Glomerular endothelial cell (primary cell): ENCODE results near the gene IQGAP2. TPM values are rescaled to one million over a fixed set of nuclear protein-coding genes. Genes with fewer than 3 reads are reported as not detected.

Experiments used
- DNase-seq: peaks from one replicate; pipeline ENCODE4 v3.0.0-alpha.2; 2011; ENCODE audit warnings: low read depth, low spot score; ENCODE audit errors: extremely low read depth
- total RNA-seq: library from RNA; depleted of rRNA; stranded (reverse); fragments of >200 nt; gene quantifications from 2 replicates; pipeline ENCODE4 v1.2.3, GENCODE V29; 2015

Gene IQGAP2
- total RNA-seq, 1 donor from 2014 or later = 3.6 TPM

DNA sequence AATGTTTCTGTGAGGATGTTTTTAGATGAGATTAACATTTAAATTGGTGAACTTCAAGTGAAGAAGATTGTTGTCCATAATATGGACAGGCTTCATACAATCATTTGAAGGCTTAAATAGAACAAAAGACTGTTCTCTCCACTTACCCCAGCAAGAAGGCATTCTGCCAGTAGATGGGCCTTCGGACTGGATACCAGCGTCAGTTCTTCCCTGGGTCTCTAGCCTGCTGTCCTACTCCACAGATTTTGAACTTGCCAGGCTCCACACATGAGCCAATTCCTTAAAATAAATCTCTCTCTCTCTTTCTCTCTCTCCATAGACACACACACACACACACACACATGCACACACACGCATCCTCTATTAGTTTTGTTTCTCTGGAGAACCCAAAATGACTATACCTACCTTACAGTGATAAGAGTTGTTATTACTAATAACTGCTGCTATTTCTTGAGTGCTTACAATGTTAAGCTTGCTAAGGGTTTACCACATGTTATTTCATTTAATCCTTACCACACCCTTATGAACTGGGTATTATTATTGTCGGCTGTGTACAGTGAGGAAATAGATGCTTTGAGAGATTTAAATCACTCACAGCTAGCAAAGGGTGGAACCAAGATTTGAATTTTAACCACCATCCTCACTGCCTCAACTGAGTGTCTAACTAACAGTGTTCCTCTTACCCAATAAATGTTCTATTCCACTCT, 19.8 kb upstream of the IQGAP2 start:
- DNase-seq = no peak

DNA sequence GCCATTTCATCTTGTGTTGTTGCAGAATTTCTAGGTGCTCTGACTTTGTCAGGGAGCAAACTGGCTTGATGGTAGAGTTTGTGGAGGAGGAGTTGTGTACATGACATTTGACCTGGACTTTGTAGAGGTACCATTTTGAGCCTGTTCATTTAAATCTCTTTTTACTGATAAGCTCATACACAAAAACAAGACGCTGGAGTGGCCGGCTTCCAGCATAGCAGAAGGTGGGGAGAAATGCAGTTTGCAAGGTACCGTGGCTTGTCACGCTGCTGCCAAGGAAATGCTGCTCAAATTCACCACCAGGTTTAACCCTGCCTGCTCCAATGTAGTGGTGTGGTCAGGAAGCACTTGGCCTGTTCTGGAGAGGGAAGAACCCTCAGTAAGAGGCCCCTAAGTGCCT, 18.9 kb upstream of the IQGAP2 start:
- DNase-seq = no peak

DNA sequence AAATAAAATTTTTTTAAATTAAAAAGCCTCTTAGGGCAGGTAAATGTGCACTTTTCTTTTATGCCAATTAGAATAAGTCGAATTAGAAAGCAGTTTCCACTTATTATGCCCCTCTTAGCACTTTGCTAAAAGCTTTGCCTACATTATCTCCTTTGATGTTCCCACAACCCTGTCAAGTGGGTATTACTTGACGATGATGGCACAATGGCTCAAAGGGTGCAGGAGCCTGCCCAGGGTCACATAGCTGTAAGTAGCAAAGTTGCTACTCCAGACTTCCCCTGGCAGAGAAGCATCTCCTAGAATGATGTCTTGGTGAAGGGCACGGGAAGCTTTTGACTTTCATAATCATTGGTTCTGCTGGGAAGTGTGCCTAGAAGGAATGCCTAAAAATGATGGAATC, 18.4 kb upstream of the IQGAP2 start:
- no peak for DNase-seq

DNA sequence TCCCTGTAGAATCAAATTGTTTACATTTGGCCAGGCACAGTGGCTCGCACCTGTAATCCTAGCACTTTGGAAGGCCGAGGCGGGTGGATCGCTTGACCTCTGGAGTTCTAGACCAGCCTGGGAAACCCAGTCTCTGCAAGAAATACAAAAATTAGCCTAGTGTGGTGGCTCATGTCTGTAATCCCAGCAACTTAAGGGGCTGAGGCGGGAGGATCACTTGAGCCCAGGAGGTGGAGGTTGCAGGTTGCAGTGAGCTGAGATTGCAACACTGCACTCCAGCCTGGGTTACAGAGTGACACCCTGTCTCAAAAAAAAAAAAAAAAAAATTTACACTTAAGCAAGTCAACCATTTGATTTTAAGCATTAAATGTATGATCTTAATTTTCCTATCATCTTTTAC, 17.5 kb upstream of the IQGAP2 start:
- DNase-seq = no peak

DNA sequence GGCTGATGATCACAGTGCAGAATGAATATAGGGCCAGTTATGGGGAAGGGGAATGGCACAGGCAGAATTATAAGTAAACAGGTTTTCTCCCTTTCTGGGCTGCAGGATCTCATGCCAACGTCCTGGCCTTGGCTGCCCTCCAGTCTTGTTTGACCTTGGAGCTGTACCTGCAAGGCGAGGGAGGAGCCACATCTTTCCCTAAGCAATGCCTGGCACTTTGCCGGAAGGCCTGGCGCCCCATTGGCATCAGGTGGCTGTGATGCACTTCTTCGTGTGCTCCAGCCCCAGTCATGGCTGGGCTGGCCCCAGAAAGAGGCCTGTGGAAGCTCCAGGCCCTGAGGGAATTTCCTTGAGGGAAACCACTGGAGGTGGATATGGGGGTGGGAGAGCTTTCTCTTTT, 16.7 kb upstream of the IQGAP2 start:
- DNase-seq = no peak

DNA sequence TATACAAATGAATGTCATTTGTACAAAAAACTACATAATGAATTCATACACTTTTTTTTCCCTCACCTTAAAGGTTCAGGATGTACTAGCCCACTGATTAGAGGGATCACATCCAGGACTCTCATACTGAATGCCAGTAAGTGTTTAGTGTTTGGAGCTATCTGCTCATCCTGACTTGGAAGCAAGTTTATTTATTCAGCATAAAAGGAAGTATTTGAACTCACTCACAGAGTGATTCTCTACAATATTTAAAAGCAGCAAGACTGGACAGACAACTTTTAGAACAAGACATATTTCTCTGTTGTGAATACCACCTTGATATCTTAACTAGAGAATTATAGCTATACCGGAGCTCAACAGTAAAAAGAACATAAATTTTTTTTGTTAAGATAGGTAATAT, 14.8 kb upstream of the IQGAP2 start:
- no peak for DNase-seq

DNA sequence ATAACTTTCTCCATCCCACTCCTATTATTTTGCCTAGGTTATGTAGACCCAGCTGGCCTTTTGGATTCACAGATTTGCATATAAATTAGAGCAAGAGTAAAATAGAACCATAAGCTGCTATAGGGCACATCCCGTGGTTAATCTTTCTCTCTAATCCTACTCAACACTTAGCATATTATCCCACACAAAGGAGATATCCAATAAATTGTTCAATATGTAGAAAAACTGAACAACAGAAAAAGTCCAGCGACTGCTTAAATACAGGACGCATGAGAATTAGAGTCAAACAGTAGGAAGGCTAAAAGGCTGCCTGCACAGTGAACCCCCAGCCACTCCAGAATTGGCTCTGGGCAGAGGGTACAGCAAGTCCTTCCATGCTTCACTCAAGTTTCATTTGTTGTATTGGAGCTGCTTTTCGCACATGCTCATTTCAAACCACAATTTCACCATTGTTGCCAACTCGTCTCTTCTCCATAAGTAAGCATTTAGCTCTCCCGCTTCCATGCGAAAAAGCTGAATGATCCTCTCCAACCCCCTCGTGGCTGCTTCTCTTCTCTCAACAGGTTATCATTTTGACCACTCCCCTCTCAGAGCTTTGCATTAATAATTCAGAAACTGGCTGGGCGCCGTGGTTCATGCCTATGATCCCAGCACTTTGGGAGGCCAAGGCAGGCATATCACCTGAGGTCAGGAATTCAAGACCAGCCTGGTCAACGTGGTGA, 14.1 kb upstream of the IQGAP2 start:
- no peak for DNase-seq

DNA sequence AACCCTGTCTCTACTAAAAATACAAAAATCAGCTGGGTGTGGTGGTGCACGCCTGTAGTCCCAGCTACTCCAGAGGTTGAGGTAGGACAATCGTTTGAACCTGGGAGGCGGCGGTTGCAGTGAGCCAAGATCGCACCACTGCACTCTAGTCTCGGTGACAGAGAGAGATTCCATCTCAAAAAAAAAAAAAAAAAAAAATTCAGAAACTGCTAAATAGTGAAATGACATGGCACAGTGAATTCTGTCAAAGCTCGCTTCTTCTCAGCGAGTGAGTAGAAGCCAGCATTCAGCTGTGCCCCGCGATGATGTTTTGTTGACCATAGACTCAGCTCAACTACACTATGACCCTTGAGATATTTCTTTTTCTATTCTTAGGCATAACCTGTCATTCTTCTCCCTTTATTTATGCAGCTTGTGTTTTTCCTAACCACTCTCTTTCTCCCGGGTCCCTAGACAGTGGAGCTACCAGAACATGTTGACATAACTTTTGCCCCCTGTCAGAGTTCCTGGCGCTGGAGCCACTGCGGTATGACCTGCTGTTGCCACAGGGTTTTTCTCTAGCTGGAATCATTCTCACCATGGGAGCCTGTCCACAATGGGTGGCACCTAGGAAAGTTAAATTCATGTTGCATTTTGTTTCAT, 13.5 kb upstream of the IQGAP2 start:
- DNase-seq = no peak

DNA sequence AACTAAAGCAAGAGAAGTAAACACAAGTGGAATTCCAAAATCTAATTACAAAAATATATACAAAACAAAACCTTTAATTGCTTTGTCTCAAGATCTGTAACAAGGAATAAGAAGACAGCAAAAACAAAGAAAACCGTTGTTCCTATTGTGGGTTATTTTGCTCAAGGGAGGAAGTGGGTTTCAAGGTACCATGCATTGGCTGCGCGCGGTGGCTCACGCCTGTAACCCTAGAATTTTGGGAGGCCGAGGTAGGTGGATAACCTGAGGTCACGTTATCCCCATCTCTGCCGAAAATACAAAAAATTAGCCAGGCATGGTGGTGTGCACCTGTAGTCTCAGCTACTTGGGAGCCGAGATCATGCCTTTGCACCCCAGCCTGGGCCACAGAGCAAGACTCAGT, 12.1 kb upstream of the IQGAP2 start:
- DNase-seq = no peak

DNA sequence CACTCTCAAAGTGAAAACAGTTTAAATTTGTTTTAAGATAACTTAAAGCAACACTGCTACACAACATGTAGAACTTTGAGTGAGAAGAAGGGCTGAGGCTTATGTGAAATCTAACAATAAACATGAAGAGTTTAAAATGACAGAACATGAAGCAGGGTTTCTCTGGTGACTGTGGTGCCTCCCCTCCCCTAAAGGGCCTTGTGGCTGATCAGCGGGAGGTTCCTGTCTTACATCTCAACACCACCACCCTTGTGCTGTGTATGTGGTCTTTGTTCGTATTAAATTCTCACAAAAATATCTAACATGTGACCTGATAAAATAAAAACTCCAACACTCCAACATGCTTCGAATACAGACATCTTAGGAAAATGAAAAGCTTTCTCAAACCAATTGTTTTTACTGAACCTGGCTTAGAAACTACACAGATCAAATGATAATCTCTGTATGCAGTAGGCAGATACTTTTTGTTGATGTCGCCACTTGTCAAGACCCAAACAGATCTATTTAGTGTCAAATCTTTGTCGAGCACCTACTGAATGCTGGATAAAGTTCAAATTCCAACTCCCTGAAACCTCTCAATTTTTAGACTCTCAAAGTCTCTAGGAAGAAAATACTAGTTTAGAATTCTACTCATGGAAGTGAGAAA, 9.9 kb upstream of the IQGAP2 start:
- DNase-seq = no peak

DNA sequence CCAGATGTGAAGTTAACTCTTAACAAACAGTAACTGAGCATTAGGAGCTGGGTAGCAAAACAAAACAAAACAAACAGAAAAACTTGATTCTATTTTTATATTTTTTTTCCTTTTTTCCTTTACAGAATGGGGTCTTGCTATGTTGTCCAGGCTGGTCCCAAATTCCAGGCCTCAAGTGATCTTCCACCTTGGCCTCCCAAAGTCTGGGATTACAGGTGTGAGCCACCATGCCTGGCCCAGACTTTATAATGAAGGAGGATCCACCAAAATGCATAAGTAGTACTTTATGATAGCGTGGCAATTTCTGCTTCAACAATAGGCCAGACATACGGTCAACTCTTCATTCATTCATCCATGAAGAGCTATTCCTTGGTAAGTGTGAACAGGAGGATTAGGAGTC, 5.9 kb upstream of the IQGAP2 start:
- no peak for DNase-seq

DNA sequence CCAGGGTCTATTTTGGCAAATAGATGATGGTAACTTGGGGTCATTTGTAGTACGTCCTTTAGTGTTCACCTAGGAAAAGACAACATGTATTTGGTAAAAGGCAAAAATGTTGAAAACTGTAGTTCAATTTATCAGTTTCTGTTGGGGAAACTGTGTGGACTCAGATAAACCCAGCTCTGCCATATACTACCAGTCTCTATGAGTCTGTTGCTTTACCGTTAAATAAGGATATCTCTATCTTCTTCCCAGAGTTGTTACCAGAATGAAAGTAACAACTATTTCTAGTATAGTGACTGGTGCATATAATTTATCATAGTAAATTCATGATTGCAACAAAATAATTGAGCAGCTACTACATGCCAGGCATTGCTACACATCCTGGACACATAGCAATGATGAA, 3.8 kb upstream of the IQGAP2 start:
- DNase-seq = no peak

DNA sequence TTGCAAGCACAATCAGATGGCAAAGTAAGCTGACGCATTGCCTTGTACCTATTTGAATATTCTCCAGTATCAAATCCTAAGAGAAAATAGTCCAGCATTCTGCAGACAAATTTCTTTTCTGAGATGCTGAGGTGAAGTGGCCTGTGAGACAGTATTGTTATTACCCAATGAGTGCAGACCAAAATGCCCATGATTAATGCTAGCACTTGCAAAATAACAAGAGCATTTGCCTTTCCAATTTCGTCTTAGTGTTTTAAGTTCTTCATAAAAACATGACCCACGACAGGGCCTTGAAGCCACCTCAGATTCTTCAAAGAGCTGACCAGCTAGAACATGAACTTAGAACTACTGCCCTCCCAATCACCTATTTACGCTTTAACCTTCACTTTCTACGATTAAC, 2.6 kb upstream of the IQGAP2 start:
- no peak for DNase-seq

DNA sequence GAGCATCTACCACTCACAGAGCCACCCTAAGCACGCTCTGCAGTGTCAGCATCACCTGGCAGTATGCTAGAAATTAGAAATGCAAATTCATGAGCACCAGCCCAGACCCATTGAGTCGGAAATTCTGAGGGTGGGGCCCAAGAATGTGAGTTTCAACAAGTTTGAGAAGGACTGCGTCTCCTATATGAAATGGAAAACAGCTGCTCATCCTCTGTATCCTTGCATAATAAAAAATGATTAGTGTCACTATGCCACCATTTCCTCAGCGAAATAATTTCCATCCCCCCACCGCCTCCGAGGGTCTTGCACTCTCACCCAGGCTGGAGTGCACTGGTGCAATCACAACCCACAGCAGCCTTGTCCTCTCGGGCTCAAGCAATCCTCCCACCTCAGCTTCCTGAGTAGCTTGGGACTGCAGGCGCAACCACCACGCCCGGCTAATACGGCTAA, 1.3 kb upstream of the IQGAP2 start:
- DNase-seq = no peak

DNA sequence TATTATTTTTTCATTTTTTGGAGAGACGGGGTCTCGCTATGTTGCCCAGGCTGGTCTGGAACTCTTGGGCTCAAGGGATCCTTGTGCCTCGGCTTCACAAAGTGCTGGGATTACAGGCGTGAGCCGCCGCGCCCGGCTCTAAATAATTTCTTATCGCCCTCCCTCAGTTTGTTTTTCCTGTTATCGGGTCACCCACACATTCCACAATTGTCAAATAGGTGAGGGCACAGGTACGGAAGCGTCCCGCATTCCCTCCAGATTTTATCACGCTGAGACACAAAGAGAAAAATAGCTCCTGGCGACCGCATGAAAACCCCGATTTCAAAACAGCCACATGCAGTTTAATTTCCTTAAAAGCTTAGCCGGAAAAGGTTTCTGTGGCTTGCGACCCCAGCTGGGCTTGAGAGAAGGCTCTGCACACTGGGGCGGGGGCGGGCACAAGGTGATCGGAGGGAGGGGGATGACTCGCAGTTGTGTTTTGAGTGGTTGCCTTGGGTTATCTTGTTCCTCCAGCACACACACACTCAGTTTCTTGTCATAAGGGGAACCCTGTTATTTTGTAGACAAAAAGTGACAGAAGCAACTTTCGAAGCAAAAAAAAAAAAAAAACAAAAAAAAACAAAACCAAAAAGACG, 717 bp upstream of the IQGAP2 start:
- no peak for DNase-seq

DNA sequence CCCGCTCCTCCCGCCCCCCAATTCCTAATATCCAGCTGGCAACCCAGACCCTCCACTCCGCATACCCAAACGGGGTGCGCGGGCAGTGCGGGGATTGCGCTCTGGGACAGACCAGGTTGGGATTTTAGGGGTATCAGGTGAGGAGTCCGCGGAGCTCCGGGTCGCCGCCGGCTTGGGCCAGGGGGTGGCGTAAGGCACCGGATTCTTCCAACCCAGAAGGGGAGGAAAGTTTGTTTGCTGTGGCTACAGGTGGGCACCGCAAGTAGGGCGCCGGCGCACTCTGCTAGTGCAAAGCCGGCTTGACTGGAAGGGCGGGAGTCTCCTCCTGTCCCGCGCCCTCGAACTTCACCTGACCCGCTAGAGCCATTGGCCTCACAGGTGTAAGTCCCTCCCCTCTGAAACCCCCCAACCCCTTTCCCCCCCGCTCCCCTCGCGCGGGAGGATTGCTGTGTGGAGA, 709 bp downstream of the IQGAP2 start:
- DNase-seq = no peak

DNA sequence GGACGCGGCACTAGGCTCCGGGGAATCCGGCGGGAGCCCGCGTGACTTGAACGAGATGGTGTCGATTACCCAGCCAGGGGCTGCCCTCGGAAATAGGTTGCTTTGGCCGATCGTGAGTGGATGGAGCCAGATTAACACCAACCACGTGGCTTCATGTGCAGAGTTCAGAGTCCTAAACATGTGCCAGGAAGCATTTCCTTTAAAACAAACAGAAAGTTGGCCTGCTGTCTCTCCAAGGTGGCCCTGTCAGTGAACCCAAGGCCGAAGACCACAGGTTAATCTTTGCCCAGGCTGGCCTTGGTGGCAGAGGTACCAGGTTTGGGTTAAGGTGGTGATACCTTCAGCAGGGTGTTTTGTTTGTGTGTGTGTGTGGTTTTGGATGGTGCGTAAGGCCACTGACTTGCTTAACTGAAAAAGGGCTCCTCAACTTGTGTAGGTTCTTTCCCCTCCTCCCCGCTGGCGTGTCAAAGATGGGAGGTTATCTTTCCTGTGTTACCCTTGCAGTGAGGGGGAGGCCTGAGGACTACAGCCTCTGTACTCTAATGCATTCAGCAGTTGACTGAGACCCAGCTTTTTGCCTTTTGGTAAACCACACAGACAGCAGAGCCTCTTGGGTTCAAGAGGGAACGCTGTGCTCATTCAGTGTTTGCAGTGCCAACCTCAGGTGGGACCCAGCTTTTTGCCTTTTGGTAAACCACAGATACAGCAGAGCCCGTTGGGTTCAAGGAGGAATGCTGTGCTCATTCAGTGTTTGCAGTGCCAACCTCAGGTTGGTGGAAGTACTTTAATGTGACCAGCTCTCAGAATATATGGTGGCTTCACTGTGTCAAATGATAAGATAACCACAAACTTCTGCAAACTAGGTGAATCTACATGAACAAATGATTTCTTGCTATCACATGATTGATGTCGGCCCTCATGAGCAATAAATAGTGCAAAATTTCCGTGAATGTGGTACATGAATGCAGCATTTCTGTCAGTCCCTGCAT, 1.4 kb downstream of the IQGAP2 start:
- DNase-seq = no peak

DNA sequence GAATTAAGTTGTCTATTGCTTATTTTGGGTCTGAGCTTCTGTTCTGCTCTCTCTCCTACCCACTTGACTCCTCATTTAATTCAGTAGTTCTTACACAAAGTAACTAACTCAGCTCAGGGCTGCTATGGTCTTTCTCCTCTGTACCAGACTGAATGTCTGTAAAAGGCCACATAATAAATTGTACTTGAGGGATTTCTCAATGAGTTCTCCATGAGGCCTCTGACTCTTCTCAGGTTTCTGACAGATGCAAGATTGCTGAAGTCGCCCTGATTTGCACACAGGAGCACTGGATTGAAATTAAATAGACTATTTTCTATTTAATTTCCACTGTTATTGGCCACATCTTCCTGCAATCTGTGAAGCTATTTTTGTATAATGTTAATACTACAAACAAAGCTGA, 2.9 kb downstream of the IQGAP2 start:
- no peak for DNase-seq

DNA sequence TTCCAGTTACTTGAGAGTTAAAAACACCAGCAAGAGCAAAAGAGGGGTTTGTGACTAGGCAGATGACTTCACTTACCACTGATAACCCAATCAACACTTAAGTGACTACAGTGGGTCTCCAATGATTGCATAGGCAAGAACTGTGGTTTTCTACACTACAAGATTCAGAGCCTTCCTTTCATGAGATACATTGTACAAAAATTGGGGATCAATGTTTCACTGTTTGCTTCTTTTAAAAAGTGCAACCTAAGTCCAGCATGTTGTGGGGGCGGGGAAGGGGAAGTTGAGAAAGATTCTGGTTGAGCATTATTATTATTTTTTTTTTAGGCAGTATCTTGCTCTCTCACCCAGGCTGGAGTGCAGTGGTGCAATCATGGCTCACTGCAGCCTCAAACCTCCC, 3.6 kb downstream of the IQGAP2 start:
- no peak for DNase-seq
